ENCODE data around the gene UMPS.
"Not testable (repeated sequence)": the region's sequence is repeated elsewhere in the genome, so short reads cannot be mapped to it uniquely, and the experiment has no call there.

The UMPS gene

DNA sequence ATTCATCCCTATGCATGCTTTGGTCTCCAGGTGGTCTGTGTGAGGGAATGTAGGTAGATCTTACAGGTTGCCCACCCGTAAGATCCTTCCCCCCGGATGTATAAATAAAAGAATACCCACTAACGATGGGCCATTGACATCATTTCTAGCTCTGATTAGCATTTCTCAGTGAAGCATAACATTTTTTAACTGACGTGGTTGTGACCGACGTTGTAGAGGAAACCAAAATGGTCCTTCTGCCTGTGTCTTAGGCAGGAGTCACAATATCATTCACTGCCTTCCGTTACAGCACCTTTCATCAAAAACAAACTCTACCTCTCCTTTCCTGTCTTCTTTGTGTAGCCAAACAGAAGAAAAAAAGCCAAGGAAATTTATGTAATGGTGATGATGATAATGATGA lies 27.3 kb upstream of the UMPS start:
- H3K4me3 ChIP-seq (replicated peaks; ENCODE audit: low read depth, low read length): no peak overlapping the region
- no peak for TF ChIP-seq CTCF (IDR thresholded peaks at IDR 0.05; ENCODE audit: low read length, missing control alignments)
- no peak for DNase-seq (ENCODE audit: low read depth)

GRCh38 chr3:124705552-124705951 lies 24.7 kb upstream of the UMPS start:
- DNase-seq (ENCODE audit: low read depth): no peak
- no peak overlapping the region for H3K4me3 ChIP-seq (replicated peaks; ENCODE audit: low read depth, low read length)
- no peak for TF ChIP-seq CTCF (IDR thresholded peaks at IDR 0.05; ENCODE audit: low read length, missing control alignments)

DNA sequence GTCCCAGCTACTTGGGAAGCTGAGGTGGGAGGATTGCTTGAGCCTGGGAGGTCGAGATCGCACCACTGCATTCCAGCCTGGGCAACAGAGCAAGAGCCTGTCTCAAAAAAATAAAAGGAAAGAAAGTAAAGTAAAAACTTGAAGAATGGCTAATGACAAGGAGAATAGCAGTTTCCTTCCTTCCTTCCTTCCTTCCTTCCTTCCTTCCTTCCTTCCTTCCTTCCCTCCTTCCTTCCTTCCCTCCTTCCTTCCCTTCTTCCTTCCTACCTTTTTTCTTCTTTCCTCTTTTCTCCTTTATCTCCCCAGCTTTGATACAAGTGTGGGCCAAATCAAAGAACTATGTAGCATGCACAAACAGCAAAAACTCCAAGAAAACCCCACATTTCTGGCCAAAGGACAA lies 23.0 kb upstream of the UMPS start:
- not testable (repeated sequence) for H3K4me3 ChIP-seq (replicated peaks; ENCODE audit: low read depth, low read length); DNase-seq (ENCODE audit: low read depth)

- no peak overlapping the region for H3K4me3 ChIP-seq (replicated peaks; ENCODE audit: low read depth, low read length)
- DNase-seq (ENCODE audit: low read depth): peak; percentile 78
- no peak for TF ChIP-seq CTCF (IDR thresholded peaks at IDR 0.05; ENCODE audit: low read length, missing control alignments)
These were observed 22.6 kb upstream of the UMPS start for GRCh38 chr3:124707656-124708062.

DNA sequence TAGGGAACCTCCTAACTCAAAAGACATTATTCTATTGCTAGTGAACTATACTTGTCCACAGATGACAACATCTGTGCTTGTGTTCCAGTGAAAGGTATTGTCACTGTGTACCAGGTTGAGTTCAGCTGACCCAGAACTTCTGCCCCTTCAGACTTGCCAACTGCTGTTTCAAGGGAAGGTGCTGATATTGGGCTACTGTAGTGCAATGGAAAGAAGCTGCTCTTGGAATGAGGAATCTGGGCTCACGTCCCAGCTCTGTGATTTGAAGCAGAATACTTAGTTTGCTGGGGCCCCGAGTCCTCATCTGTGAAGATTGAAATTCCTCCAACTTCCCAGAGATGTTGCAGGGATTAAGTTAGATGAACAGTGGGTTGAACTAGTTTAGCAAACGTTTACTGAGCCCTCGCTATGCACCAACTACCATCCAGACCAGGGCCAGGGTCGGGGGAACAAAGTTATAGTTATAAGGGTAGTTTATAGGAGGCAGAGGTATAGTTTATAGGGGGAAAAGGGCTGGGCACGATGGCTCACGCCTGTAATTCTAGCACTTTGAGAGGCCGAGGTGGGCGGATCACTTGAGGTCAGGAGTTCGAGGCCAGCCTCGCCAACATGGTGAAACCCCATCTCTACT lies 15.9 kb upstream of the UMPS start:
- H3K4me3 ChIP-seq (replicated peaks; ENCODE audit: low read depth, low read length): no peak overlapping the region
- no peak for TF ChIP-seq CTCF (IDR thresholded peaks at IDR 0.05; ENCODE audit: low read length, missing control alignments)
- peak; percentile 23 for DNase-seq (ENCODE audit: low read depth)

DNA sequence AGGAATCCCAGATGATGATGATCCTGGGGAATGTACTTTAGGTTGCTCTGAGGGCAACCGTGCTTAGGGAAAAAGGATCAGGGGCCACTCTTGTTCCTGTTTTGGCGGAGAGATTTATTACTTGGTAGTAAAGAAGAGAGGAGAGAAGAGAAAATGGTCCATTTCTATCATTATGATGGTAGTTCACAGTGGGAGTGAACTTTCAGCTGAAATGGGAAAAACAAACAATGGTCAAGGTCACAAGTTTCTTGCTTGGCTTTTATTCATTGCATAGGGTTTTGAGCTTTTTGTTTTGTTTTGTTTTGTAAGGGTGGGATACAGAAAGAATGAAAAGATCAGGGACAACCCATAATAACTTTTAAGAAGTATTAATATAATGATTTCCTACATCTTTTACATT lies 7.7 kb upstream of the UMPS start:
- no peak overlapping the region for H3K4me3 ChIP-seq (replicated peaks; ENCODE audit: low read depth, low read length)
- DNase-seq (ENCODE audit: low read depth): no peak
- TF ChIP-seq CTCF (IDR thresholded peaks at IDR 0.05; ENCODE audit: low read length, missing control alignments): no peak

DNA sequence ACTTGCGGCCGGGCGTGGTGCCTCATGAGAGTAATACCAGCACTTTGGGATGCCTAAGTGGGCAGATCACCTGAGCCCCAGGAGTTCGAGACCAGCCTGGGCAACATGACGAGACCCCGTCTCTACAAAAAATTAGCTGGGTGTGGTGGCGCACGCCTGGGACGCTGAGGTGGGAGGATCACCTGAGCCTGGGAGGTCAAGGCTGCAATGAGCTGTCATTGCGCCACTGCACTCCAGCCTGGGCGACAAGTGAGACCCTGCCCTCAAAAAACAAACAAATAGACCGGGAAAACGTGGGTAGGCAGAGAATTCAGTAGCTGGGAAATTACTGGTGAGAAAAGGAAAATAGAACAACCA lies 667 bp downstream of the UMPS start:
- peak overlapping the region; percentile 94 for H3K4me3 ChIP-seq (replicated peaks; ENCODE audit: low read depth, low read length)
- no peak for DNase-seq (ENCODE audit: low read depth)
- no peak for TF ChIP-seq CTCF (IDR thresholded peaks at IDR 0.05; ENCODE audit: low read length, missing control alignments)

Measured in fibroblast of pulmonary artery (primary cell).